HG02870 (cell line): Measurements from ENCODE around the gene SLC25A38.

ENCODE experiments used
- ATAC-seq: cut with Tn5 transposase; IDR thresholded peaks from one replicate; pipeline ENCODE4 v1.9.1; 2021; ENCODE audit warnings: mild to moderate bottlenecking, moderate library complexity; ENCODE audit not compliant: unreplicated experiment

Gene SLC25A38

GRCh38 chr3:39376959-39377634 lies 6.1 kb upstream of the SLC25A38 start:
- ATAC-seq = peak; percentile 60

GRCh38 chr3:39378088-39378487 lies 5.1 kb upstream of the SLC25A38 start:
- peak; percentile 42 for ATAC-seq

GRCh38 chr3:39378957-39379777 lies 4.0 kb upstream of the SLC25A38 start:
- no peak for ATAC-seq

- no peak for ATAC-seq
These were observed 3.4 kb upstream of the SLC25A38 start for GRCh38 chr3:39379778-39380155.

GRCh38 chr3:39381432-39381831 lies 1.7 kb upstream of the SLC25A38 start:
- no peak for ATAC-seq

- peak; percentile 66 for ATAC-seq
These were observed 903 bp downstream of the SLC25A38 start for GRCh38 chr3:39383881-39384664.

GRCh38 chr3:39384665-39385000 lies 1.5 kb downstream of the SLC25A38 start:
- ATAC-seq = no peak

- ATAC-seq = no peak
These were observed 2.4 kb downstream of the SLC25A38 start for GRCh38 chr3:39385456-39386090.

GRCh38 chr3:39386318-39386717 lies 3.1 kb downstream of the SLC25A38 start:
- no peak for ATAC-seq

GRCh38 chr3:39387411-39387975 lies 4.3 kb downstream of the SLC25A38 start:
- no peak for ATAC-seq

GRCh38 chr3:39388153-39388552 lies 5.0 kb downstream of the SLC25A38 start:
- ATAC-seq = no peak

- peak; percentile 76 for ATAC-seq
These were observed 5.6 kb downstream of the SLC25A38 start for GRCh38 chr3:39388741-39389248.

- no peak for ATAC-seq
These were observed 7.0 kb downstream of the SLC25A38 start for GRCh38 chr3:39390181-39390580.

GRCh38 chr3:39396690-39397089 lies 13.5 kb downstream of the SLC25A38 start:
- ATAC-seq = no peak

GRCh38 chr3:39398700-39399099 lies 15.5 kb downstream of the SLC25A38 start:
- ATAC-seq = no peak

- ATAC-seq = no peak
These were observed 18.8 kb downstream of the SLC25A38 start for GRCh38 chr3:39401983-39402382.

GRCh38 chr3:39404943-39405686 lies 21.9 kb downstream of the SLC25A38 start:
- ATAC-seq = no peak

GRCh38 chr3:39405687-39406367 lies 22.7 kb downstream of the SLC25A38 start:
- no peak for ATAC-seq
